Measurements from ENCODE around the gene VRK2. TPM values are rescaled to one million over a fixed set of nuclear protein-coding genes. Genes with fewer than 3 reads are reported as not detected.

Gene VRK2
- 25.3 and 29.0 TPM in 2 replicates for total RNA-seq

DNA sequence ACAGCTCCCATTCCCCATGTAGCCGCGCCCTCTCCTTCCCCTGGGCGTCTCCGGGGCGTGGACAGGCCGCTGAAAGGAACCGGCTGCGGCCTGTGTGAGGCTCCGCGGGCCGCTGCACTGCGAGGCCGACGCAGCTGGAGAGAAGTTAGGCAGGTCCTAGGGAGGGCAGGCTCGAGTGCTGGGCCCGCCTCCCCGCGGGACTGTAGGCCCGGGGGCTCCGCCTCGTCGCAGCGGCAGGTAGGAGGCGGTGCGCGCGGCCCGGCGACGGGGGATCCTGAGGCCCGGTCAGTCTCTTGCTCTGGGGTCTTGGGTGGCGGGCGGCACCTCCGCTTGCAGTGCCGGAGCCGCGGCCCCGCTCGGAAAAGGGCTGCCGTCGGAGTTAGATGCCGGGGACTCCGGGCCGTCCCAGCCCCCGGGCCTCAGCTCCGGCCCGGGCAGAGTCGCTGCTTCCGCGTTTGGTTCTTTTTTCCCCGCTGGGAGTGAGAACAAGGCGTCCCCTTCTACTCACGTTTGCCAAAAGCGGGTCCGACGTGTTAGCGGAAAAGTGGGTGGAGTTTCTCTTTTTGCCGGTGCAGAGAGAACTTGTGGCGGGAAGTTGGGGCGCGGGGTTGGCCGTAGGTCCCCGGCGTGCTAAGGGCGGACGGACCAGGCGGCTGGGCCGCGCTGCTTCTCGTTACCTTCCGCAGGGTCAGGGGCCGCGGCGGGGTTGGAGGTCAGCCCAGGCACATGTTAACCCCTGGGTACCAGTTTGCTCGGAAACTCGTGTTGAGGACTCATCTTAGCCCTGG lies at the start of gene VRK2:
Gene VRK2 (plus strand): TSS at position 222 of the 788 bp plus-strand sequence. CDS start 2,026 bp downstream, outside the sequence.
- peak; percentile 52 for DNase-seq (ENCODE audit: low read depth)
- TF ChIP-seq, protein P1, sequence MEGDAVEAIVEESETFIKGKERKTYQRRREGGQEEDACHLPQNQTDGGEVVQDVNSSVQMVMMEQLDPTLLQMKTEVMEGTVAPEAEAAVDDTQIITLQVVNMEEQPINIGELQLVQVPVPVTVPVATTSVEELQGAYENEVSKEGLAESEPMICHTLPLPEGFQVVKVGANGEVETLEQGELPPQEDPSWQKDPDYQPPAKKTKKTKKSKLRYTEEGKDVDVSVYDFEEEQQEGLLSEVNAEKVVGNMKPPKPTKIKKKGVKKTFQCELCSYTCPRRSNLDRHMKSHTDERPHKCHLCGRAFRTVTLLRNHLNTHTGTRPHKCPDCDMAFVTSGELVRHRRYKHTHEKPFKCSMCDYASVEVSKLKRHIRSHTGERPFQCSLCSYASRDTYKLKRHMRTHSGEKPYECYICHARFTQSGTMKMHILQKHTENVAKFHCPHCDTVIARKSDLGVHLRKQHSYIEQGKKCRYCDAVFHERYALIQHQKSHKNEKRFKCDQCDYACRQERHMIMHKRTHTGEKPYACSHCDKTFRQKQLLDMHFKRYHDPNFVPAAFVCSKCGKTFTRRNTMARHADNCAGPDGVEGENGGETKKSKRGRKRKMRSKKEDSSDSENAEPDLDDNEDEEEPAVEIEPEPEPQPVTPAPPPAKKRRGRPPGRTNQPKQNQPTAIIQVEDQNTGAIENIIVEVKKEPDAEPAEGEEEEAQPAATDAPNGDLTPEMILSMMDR (conservative IDR thresholded peaks at IDR 0.05; ENCODE audit: low read depth, low read length) = no peak
- peak within 1 kb of the TSS; percentile 78 for H3K4me3 ChIP-seq (ENCODE audit: low read depth, low read length)

GRCh38 chr2:58006256-58006951 lies 40.2 kb upstream of the VRK2 start:
- TF ChIP-seq, protein P1 (conservative IDR thresholded peaks at IDR 0.05; ENCODE audit: low read depth, low read length) = no peak
- DNase-seq (ENCODE audit: low read depth) = no peak
- no peak overlapping the region for H3K4me3 ChIP-seq (ENCODE audit: low read depth, low read length)

DNA sequence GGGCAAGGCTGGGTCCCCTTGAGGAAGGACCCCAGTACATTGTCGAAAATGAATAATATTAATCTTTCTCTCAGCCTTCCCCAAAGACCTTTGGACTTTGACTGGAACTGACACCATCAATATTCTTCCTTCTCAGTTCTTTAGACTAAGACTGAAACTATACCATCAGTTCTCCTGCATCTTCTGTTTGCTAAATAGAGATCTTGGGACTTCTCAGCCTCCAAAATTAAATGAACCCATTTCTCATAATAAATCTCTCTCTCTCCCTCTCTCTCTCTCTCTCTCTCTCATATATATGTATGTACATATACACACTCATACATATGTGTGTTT lies 39.7 kb upstream of the VRK2 start:
- TF ChIP-seq, protein P1 (conservative IDR thresholded peaks at IDR 0.05; ENCODE audit: low read depth, low read length) = no peak
- H3K4me3 ChIP-seq (ENCODE audit: low read depth, low read length) = no peak overlapping the region
- DNase-seq (ENCODE audit: low read depth) = no peak

GRCh38 chr2:58010599-58010998 lies 36.0 kb upstream of the VRK2 start:
- TF ChIP-seq, protein P1 (conservative IDR thresholded peaks at IDR 0.05; ENCODE audit: low read depth, low read length) = no peak
- no peak overlapping the region for H3K4me3 ChIP-seq (ENCODE audit: low read depth, low read length)
- DNase-seq (ENCODE audit: low read depth) = no peak

DNA sequence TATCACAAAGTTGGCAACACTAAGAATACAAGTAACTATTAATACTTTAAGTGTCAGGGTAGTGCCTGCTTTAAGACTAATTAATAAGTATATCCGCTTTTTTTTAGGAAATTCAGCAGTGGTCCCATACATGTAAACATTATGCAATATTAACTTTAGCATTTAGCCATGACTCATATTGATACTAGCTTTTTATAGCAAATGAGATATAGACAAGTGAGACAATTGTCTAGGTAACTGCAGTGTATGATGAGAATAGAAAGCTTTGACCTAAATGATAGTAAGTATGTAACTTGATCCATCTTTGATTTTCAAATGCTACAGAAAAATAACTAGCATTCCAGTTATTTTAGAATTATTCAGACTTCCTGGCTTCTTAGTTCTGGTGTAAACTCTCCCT lies 27.4 kb upstream of the VRK2 start:
- no peak overlapping the region for H3K4me3 ChIP-seq (ENCODE audit: low read depth, low read length)
- DNase-seq (ENCODE audit: low read depth) = no peak
- TF ChIP-seq, protein P1 (conservative IDR thresholded peaks at IDR 0.05; ENCODE audit: low read depth, low read length) = no peak

GRCh38 chr2:58025150-58025933 lies 21.3 kb upstream of the VRK2 start:
- TF ChIP-seq, protein P1 (conservative IDR thresholded peaks at IDR 0.05; ENCODE audit: low read depth, low read length) = no peak
- DNase-seq (ENCODE audit: low read depth) = no peak

More at GRCh38 chr2:58025150-58025933, 21.3 kb upstream of the VRK2 start:
- H3K4me3 ChIP-seq (ENCODE audit: low read depth, low read length) = no peak overlapping the region
